LHCN-M2 (cell line): ENCODE data around the gene MESP2. TPM values are rescaled to one million over a fixed set of nuclear protein-coding genes. Genes with fewer than 3 reads are reported as not detected.
"Not testable (repeated sequence)": the region's sequence is repeated elsewhere in the genome, so short reads cannot be mapped to it uniquely, and the experiment has no call there.

Experiments
- DNase-seq: peaks from one replicate; pipeline ENCODE4 v3.0.0-alpha.2; 2012; ENCODE audit warnings: low read depth
- total RNA-seq: library from RNA; depleted of rRNA; stranded (reverse); fragments of >200 nt; gene quantifications from 2 replicates; pipeline ENCODE4 v1.2.3, GENCODE V29; 2014

MESP2 gene
- total RNA-seq, 1 experiment from 2014 or later, result 0.06 TPM

DNA sequence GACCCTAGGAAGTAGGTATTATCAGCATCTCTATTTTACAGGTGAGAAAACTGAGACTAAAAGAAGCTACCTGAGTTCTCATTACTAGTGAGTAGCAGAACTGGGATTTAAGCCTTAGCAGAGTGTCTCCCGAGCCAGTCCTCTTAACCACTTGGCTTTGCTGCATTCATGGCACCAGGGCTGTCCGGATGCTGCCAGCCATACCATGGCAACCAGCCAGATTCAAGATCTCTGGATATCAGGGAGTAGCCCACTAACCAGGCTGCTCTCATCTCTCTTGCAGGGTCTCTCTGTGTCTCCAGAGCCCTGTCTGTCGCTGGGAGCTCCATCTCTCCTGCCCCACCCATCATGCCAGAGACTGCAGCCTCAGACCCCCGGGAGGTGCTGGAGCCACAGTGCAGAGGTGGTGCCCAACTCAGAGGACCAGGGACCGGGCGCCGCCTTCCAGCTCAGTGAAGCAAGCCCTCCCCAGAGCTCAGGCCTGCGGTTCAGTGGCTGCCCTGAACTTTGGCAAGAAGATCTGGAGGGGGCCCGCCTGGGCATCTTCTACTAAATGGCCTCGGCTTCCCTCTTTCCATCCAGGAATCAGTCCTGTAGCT lies 1.7 kb downstream of the MESP2 start:
- no peak for DNase-seq

DNA sequence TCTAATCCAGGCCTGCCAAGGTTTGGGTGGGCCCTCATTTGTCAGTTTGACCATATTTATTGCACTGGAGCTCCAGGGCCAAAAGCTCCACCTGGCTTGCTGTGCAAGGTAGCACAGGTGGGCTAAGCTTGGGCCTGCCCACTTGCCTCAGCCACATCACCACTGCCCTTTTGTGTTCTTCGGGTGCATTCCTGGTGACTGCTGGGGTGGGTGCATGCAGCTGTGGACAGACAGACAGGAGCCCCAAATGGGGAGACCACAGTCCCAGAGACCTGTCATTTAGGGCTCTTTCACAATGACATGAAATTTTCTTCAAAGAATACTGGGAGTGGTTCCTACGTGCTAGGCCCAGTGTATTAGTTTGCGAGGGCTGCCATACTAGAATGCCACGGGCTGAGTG lies 2.7 kb downstream of the MESP2 start:
- no peak for DNase-seq

- no peak for DNase-seq
Observed at GRCh38 chr15:89780601-89781000, 4.5 kb downstream of the MESP2 start.

DNA sequence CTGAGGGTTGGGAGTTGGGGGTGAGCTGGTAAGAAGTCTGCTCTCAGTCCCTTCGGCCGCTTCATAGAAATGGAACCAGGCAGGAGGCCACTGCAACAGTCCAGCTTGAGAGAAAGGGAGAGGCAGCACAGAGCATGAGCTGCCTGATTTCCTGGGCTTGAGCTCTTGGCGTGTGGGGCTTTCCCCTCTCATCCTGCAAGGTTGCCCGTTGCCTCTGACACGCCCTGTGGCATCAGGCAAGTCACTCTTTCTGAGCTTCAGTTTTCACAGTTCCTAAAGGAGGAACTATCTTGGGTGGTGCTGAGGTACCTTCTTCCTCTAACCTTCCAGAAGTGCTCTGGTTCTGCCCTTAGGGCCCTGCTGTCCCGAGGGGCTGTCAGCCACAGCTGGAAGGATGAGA lies 4.9 kb downstream of the MESP2 start:
- no peak for DNase-seq

DNA sequence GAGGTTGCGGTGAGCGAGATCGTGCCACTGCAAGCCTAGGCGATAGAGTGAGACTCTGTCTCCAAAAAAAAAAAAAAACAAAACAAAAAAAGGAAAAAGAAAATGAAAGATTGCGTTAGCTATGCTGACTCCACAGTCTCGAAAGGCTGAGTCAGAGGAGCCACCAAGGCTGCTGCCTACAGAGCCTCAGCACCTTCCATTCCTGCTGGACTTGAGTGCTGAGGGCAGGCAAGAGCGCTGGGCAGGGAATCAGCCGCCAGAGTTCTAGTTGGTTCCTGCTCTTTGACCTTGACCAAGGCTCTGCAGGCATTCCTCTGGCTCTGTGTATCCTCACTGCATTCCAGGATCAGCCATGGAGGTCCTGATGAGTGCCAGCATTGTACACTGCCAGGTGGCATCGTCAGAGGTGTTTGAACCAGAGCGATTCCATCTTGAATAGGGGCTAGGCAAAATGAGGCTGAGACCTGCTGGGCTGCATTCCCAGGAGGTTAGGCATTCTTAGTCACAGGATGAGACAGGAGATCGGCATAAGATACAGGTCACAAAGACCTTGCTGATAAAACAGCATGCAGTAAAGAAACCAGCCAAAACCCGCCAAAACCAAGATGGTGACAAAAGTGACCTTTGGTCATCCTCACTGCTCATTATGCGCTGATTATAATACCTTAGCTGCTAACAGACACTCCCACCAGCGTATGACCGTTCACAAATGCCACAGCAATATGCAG lies 5.9 kb downstream of the MESP2 start:
- no peak for DNase-seq

GRCh38 chr15:89782619-89782950 lies 6.5 kb downstream of the MESP2 start:
- not testable (repeated sequence) for DNase-seq

GRCh38 chr15:89783111-89783860 lies 7.2 kb downstream of the MESP2 start:
- no peak for DNase-seq

DNA sequence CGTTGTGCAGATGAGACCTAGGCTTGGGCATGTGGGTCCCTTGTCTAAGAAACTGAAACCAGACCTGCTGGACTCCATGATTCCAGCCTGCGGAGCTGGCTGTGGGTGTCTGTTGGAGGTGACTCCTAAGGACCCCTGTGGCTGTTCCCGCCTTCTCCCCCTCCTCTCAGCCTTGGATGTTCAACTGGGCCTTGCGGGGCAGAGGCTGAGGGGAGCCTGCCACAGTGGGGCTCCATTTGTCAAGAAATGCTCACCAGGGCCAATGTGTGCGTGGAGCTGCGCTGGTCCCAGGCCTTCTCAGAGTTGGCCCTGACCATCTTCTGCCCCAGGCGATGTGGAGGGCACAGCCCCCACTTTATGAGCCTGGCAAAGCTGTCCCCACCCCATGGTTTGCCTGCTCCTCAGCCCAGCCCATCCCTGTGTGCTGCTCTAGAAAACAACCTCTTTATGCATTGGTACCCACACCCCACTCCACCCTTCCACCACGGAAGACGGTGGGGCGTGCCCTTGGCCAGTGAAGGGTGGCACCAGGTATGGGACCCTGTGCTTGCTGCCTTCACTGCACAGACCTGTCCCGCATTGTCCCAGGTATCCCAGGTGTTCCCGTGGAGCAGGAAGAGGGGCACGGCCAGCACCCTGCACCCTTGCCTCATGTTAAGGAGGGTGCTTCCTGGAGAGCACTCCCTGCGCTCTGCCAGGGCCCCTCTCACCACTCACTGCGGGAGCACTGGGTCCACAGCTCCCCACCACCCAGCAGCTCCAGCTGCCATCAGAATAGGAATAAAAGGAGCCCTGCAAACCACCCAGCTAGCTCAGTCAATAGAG lies 7.9 kb downstream of the MESP2 start:
- DNase-seq, result no peak

DNA sequence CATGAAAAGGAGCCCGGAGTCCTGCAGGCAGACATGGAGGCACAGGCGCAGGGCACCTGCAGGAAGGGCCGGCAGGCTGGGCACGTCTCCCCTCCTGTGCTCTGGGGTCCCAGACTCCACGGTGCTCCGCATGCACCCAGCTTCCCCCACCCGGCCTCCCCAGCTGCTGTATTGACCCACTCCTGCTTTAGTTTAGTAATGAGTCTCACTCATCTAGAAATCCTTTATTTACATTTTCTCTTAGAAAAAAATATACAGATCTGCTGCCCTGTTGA lies 8.5 kb downstream of the MESP2 start:
- no peak for DNase-seq

DNA sequence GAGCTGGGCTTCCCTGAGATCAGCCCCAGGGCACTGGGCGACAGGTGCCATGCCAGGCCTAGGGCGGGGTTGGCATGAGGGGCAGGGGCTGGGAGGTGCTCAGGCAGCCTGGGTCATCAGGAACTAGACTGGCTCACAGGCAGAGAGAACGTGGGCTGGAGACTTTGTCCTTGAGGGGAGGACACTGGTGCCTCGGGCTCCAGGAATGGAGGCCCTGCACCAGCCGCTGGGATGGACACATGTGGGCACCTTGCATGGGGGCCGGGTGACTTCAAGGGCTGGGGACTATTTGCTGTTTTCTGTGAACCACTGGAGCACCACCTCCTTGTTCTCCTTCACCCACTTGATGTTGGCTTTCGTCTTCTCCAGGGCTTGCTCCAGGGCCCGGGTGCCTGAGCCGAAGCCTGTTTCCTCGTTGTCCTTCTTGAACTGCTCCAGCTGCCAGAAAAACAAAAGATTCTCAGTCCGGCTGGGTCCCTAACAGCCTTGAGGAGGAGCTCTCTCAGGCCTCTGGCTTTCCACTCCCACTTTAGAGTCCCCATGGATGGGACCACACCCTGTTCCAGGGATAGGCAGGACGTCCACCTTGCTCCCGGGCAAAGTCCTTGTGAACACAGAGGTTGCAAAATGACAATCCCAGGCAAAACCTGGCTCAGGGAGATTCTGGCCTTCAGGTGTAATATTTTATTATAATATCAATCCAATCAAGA lies 9.1 kb downstream of the MESP2 start:
- DNase-seq, result no peak

- DNase-seq, result no peak
Observed at GRCh38 chr15:89785774-89786140, 9.6 kb downstream of the MESP2 start.

DNA sequence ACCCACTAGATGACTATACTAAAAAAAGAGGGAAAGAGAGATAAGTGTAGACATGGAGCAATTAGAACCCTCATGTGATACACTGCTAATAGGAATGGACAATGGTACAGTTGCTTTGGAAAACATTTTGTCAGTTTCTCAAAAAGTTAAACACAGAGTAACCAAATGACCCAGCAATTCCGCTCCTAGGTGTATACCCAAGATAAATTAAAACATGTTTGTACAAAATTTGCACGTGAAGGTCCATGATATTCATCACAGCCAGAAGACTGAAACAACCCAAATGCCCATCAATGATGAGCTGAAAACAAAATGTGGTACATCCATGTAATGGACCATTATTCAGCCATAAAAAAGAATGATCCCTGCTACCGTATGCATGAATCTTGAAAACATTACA lies 11.8 kb downstream of the MESP2 start:
- DNase-seq, result no peak

DNA sequence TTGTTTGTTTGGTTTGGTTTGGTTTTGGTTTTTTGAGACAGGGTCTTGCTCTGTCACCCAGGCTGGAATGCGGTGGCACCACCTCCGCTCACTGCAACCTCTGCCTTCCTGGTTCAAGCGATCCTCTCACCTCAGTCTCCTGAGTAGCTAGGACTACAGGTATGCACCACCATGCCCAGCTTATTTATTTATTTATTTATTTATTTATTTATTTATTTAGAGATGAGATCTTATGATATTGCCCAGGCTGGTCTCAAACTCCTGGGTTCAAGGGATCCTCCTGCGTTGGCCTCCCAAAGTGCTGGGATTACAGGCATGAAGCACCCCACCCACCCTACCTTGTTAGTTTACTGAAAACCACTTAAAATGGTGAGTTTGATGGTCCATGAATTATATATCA lies 12.5 kb downstream of the MESP2 start:
- not testable (repeated sequence) for DNase-seq

GRCh38 chr15:89790206-89790605 lies 14.1 kb downstream of the MESP2 start:
- DNase-seq, result no peak

- no peak for DNase-seq
Observed at GRCh38 chr15:89790661-89791060, 14.5 kb downstream of the MESP2 start.

GRCh38 chr15:89792106-89792805 lies 16.1 kb downstream of the MESP2 start:
- DNase-seq, result no peak

DNA sequence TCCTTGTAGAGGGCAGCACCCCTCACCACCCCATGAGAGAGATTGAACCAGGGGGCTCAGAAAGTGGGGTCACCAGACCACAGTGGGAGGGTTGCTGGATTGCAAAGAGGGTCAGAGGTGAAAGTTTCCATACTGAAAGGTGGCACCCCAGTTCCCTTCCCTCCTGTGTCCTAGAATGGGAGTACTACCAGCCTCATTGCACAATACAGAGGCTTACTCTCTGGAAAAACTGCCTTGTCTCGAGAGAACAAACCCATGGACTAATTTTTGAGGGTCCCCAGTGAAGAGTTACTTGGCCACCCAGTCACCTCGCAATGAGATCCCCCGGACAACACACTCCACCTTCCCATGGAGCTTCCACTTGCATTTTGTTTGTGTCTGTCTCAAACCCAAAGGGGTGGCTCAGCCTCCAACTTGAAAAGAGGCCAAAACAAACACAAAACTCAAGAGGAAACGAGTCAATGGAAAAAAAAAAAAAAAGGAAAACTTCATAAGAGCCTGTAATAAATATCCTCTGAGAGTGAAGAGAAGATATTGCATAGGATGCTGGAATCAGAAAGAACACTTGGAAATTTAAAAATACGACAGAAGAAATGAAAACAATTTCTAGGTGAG lies 18.6 kb downstream of the MESP2 start:
- DNase-seq, result peak; percentile 58

- no peak for DNase-seq
Observed at GRCh38 chr15:89795996-89796395, 19.9 kb downstream of the MESP2 start.

- DNase-seq, result no peak
Observed at GRCh38 chr15:89797678-89798201, 21.6 kb downstream of the MESP2 start.
